ENCODE measurements around the gene RFTN2. TPM values are rescaled to one million over a fixed set of nuclear protein-coding genes. Genes with fewer than 3 reads are reported as not detected.

Gene RFTN2
- total and polyA plus RNA-seq, 2 of the 13 experiments (the other 11 are each of a cell fraction or from before 2014, with no cell fraction given): not detected

DNA sequence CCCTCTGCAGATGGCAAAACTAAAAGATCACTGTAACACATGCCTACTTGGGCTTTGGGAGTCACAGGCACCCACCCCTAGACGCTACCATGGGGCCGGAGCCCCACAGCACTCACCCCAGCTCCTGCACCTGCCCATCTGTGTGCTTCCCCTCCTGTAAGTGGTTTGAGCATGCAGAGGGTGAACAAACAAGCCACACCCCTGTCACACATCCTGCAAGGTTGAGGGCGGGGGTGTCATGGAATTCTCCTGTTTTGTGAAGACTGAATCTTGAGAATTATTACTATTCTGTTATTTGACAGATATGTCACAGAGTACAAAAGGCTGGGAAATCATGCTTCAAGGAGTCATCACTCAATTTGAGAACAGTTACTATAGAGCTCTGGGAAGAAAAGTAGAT is 60.9 kb downstream of the RFTN2 start:
- ATAC-seq (peak; percentile 12; the same call in 2 of the 3 replicates), DNase-seq (ENCODE audit: low spot score) (no peak), FAIRE-seq (no peak)
- no peaks in the 10 kb centered on the region for H3K36me3 ChIP-seq (replicated peaks in 1 of 2; ENCODE audit: control insufficient read depth in 1 of 2, insufficient read depth in 2 of 2, low read length in 2 of 2)
- H3K9ac ChIP-seq (ENCODE audit: insufficient read depth, low read depth, low read length): no peak overlapping the region
- no peaks in the 10 kb centered on the region for H4K20me1 ChIP-seq (ENCODE audit: insufficient read depth, low read length)
- in situ Hi-C loops (cut with HindIII; ENCODE audit: extremely low pct_ligation_motif_present, low pct_unique_long_range_greater_than_20kb): no loop called here
- no peaks in the 10 kb centered on the region for H3K9me3 ChIP-seq (ENCODE audit: low read length)
- peaks cover 1 to 38% of the 10 kb centered on the region in 2 experiments; a peak in 4 of 5 replicates for H3K27me3 ChIP-seq (ENCODE audit: control insufficient read depth in 1 of 2, insufficient read depth in 2 of 2, low read length in 2 of 2)
- ChIA-PET CTCF (ENCODE audit: low intra/inter-chr PET ratio, low total read pairs) (no interaction called here), POLR2A (interaction anchor here (0.8 to 2.9 kb wide), 4 partner anchors 114 to 179 kb away, joined by 3 to 26 read pairs (median 14); partner anchors contain the start of genes COQ10B, HSPD1, HSPE1 and SF3B1)
- H3K4me2 ChIP-seq (ENCODE audit: low read depth, low read length): no peak overlapping the region; the same call in 1 of the 2 replicates
- no peaks in the 10 kb centered on the region for H3K79me2 ChIP-seq (ENCODE audit: insufficient read depth, low read length)
- intact Hi-C loops (cut with micrococcal nuclease; ENCODE audit: unreplicated experiment): no loop called here
- no TSS peak for BruUV-seq (replicated peaks)
- H2AFZ ChIP-seq (ENCODE audit: low read length): no peak overlapping the region
- WGBS (ENCODE audit: low lambda C conversion rate): 24% methylated on average over 3 of the region's 3 CpGs
- H3K4me3 ChIP-seq (replicated peaks in 1 of 3; ENCODE audit: insufficient read depth in 1 of 3, low read depth in 2 of 3, low read length in 3 of 3): no peak overlapping the region
- H3K4me1 ChIP-seq (ENCODE audit: insufficient read depth, low read length): peaks cover 34% of the 10 kb centered on the region
- no peak overlapping the region for H3K27ac ChIP-seq (ENCODE audit: extremely low read length, insufficient read depth, low read length)
- 0 out of 2 replicates have a peak, but pooled peaks have one; percentile 3 for TF ChIP-seq GATAD1 (CRISPR knock-in tag; IDR thresholded peaks at IDR 0.05)
- TF ChIP-seq, protein P1, sequence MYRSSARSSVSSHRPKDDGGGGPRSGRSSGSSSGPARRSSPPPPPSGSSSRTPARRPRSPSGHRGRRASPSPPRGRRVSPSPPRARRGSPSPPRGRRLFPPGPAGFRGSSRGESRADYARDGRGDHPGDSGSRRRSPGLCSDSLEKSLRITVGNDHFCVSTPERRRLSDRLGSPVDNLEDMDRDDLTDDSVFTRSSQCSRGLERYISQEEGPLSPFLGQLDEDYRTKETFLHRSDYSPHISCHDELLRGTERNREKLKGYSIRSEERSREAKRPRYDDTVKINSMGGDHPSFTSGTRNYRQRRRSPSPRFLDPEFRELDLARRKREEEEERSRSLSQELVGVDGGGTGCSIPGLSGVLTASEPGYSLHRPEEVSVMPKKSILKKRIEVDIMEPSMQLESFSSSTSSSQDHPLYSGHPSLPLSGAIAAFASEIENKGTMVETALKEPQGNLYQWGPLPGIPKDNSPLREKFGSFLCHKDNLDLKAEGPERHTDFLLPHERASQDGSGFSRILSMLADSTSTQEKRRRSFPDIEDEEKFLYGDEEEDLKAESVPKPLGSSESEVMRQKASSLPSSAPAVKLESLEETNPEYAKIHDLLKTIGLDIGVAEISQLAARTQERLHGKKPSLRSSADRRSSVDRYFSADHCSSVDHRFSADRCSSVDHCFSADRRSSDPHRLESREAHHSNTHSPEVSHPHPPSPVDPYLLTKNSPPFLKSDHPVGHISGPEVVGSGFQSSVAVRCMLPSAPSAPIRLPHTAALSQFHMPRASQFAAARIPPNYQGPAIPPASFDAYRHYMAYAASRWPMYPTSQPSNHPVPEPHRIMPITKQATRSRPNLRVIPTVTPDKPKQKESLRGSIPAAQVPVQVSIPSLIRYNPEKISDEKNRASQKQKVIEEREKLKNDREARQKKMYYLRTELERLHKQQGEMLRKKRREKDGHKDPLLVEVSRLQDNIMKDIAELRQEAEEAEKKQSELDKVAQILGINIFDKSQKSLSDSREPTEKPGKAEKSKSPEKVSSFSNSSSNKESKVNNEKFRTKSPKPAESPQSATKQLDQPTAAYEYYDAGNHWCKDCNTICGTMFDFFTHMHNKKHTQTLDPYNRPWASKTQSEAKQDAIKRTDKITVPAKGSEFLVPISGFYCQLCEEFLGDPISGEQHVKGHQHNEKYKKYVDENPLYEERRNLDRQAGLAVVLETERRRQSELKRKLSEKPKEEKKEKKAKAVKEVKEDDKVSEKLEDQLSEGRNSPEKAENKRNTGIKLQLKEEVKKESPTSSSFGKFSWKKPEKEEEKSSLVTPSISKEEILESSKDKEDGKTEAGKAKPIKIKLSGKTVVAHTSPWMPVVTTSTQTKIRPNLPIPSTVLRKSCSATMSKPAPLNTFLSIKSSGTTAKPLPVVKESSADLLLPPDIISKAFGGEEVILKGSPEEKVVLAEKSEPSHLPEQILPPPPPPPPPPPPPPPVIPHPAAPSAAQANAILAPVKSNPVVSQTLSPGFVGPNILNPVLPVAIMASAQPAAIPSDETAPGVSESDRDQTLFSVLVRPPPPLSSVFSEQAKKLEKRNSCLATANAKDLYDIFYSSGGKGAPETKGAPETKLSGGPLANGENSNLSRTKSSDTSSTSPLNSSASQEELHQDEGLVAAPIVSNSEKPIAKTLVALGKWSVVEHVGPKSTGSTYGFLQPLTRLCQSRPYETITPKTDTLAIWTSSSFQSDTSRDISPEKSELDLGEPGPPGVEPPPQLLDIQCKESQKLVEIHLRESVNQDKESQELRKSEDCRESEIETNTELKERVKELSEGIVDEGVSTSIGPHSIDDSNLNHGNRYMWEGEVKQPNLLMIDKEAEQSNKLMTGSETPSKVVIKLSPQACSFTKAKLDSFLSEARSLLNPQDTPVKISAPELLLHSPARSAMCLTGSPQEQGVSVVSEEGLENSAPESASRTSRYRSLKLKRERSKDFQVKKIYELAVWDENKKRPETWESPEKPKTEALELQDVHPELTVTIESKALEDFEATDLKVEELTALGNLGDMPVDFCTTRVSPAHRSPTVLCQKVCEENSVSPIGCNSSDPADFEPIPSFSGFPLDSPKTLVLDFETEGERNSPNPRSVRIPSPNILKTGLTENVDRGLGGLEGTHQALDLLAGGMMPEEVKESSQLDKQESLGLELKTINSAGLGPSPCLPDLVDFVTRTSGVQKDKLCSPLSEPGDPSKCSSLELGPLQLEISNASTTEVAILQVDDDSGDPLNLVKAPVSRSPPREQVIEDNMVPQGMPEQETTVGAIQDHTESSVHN (CRISPR knock-in tag; IDR thresholded peaks at IDR 0.05): no peak
- no peak for TF ChIP-seq ZSCAN9 (CRISPR knock-in tag; IDR thresholded peaks at IDR 0.05; ENCODE audit: borderline replicate concordance)
- 0 out of 2 replicates have a peak, but pooled peaks have one; percentile 5 for TF ChIP-seq SIX4 (CRISPR knock-in tag; IDR thresholded peaks at IDR 0.05)
- 0 out of 2 replicates have a peak, but pooled peaks have one; percentile 26 for TF ChIP-seq SP5 (CRISPR knock-in tag; IDR thresholded peaks at IDR 0.05; ENCODE audit: borderline replicate concordance, low read depth)
- no peak for TF ChIP-seq BRD4 (CRISPR knock-in tag; IDR thresholded peaks at IDR 0.05)
- 0 out of 2 replicates have a peak, but pooled peaks have one; percentile 27 for TF ChIP-seq ZNF784 (CRISPR knock-in tag; IDR thresholded peaks at IDR 0.05; ENCODE audit: borderline replicate concordance)

All from HepG2 (cell line).